ENCODE measurements around the gene ZNF518B.

The ZNF518B gene

GRCh38 chr4:10421344-10422055 is 35.7 kb downstream of the ZNF518B start:
- no peak for TF ChIP-seq CTCF (IDR thresholded peaks at IDR 0.05)
- no peaks in the 10 kb centered on the region for H3K9me3 ChIP-seq
- no peaks in the 10 kb centered on the region for H3K4me1 ChIP-seq (ENCODE audit: control insufficient read depth in 1 of 2, insufficient read depth in 1 of 2, low read depth in 1 of 2, low read length in 1 of 2)
- H3K27ac ChIP-seq = no peak overlapping the region
- no peak overlapping the region for H3K4me3 ChIP-seq (ENCODE audit: low read depth in 1 of 2, low read length in 1 of 2)
- H3K27me3 ChIP-seq = no peaks in the 10 kb centered on the region
- H3K36me3 ChIP-seq = no peaks in the 10 kb centered on the region

- H3K27me3 ChIP-seq = no peaks in the 10 kb centered on the region
- no peaks in the 10 kb centered on the region for H3K4me1 ChIP-seq (ENCODE audit: control insufficient read depth in 1 of 2, insufficient read depth in 1 of 2, low read depth in 1 of 2, low read length in 1 of 2)
- H3K36me3 ChIP-seq = no peaks in the 10 kb centered on the region
- H3K9me3 ChIP-seq = no peaks in the 10 kb centered on the region
- no peak for TF ChIP-seq CTCF (IDR thresholded peaks at IDR 0.05)
- no peak overlapping the region for H3K4me3 ChIP-seq (ENCODE audit: low read depth in 1 of 2, low read length in 1 of 2)
- no peak overlapping the region for H3K27ac ChIP-seq
Measured at GRCh38 chr4:10417740-10418139, 39.5 kb downstream of the ZNF518B start.

DNA sequence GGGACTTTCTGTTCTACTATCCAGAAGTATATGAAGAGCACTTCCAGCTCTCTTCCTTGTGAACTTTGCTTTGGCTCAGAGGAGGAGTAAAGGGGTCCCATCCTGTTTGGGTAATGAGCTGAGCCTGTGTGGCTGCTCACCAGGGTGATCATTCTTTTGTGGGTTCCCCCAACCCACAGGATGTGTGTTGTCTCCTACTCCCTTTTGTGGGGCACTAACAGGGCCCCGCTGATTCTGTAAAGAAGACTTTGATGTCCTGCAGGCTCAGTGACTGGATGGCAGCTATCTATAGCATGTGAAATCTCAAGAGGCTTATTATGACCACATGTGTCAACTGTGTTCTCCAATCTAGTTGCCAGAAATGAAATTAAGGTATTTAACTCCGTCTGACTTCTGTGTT is 40.8 kb downstream of the ZNF518B start:
- Histone ChIP-seq H3K9me3 (no peaks in the 10 kb centered on the region), H3K36me3 (no peaks in the 10 kb centered on the region), H3K4me1 (ENCODE audit: control insufficient read depth in 1 of 2, insufficient read depth in 1 of 2, low read depth in 1 of 2, low read length in 1 of 2) (no peaks in the 10 kb centered on the region), H3K27ac (no peak overlapping the region), H3K27me3 (no peaks in the 10 kb centered on the region), H3K4me3 (ENCODE audit: low read depth in 1 of 2, low read length in 1 of 2) (no peak overlapping the region)
- TF ChIP-seq CTCF (IDR thresholded peaks at IDR 0.05) = no peak

DNA sequence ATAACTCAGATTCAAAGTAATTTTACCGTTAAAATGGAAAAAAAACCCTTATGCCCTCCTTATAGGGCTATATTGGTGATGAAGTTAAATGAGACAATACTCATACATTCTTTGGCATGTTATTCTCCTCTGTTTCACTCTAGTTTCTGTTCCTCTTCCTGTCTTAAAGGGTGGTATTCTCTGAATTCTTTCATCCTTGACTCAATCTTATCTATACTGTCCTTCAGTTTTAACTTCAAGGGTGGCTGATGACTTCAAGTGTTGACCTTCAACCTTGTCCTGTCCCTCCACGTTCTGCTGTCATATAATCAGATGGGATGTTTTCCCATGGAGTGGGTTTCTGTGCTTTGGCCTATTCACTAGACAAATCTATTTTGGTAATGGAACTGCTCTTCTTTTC is 44.0 kb downstream of the ZNF518B start:
- no peaks in the 10 kb centered on the region for H3K27me3 ChIP-seq
- H3K9me3 ChIP-seq = no peaks in the 10 kb centered on the region
- H3K4me3 ChIP-seq (ENCODE audit: low read depth in 1 of 2, low read length in 1 of 2) = no peak overlapping the region
- no peak overlapping the region for H3K27ac ChIP-seq
- no peak for TF ChIP-seq CTCF (IDR thresholded peaks at IDR 0.05)
- no peaks in the 10 kb centered on the region for H3K4me1 ChIP-seq (ENCODE audit: control insufficient read depth in 1 of 2, insufficient read depth in 1 of 2, low read depth in 1 of 2, low read length in 1 of 2)
- H3K36me3 ChIP-seq = no peaks in the 10 kb centered on the region

- Histone ChIP-seq H3K4me1 (ENCODE audit: control insufficient read depth in 1 of 2, insufficient read depth in 1 of 2, low read depth in 1 of 2, low read length in 1 of 2) (no peaks in the 10 kb centered on the region), H3K36me3 (no peaks in the 10 kb centered on the region), H3K27me3 (no peaks in the 10 kb centered on the region), H3K27ac (no peak overlapping the region), H3K9me3 (no peaks in the 10 kb centered on the region), H3K4me3 (ENCODE audit: low read depth in 1 of 2, low read length in 1 of 2) (no peak overlapping the region)
- no peak for TF ChIP-seq CTCF (IDR thresholded peaks at IDR 0.05)
Measured at GRCh38 chr4:10405672-10406071, 51.6 kb downstream of the ZNF518B start.

All from neutrophil (primary cell).